Measurements from ENCODE around the gene PADI1. TPM values are rescaled to one million over a fixed set of nuclear protein-coding genes. Genes with fewer than 3 reads are reported as not detected.

Gene PADI1
- total and polyA plus RNA-seq, 2 of the 8 experiments (the other 6 are each of a cell fraction or from before 2014, with no cell fraction given), result 0.20 to 0.30 TPM

DNA sequence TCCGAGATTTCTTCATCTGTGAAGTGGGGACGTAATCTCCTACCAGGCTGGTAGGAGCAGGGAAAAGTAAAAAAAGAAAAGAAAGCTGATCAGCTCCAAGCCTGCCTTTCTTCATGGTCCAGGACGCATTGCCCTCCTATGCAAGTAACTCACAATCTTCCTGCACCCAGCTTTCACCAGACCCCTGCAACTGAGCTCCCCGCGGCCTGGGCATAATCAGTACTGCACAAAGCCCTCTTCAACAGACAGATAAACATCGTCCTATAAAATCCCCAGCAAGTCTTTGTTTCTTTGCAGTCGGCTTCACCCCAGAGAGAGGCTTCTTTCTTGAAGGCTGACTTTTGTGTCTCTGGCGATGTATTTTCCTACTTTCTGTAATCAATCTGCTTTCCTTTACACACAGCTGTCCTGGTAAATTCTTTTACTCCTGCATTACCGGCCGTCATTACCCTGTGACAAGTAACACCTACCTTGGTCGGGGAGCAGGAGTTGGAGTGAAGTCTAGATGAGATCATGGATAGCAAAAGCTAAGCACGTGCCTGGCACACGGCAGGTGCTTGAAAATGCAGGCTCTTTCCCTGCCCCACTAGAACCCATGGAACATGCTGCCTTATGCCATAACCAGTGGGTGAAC is 8.3 kb downstream of the PADI1 start (continued):
- TF ChIP-seq, protein P1, sequence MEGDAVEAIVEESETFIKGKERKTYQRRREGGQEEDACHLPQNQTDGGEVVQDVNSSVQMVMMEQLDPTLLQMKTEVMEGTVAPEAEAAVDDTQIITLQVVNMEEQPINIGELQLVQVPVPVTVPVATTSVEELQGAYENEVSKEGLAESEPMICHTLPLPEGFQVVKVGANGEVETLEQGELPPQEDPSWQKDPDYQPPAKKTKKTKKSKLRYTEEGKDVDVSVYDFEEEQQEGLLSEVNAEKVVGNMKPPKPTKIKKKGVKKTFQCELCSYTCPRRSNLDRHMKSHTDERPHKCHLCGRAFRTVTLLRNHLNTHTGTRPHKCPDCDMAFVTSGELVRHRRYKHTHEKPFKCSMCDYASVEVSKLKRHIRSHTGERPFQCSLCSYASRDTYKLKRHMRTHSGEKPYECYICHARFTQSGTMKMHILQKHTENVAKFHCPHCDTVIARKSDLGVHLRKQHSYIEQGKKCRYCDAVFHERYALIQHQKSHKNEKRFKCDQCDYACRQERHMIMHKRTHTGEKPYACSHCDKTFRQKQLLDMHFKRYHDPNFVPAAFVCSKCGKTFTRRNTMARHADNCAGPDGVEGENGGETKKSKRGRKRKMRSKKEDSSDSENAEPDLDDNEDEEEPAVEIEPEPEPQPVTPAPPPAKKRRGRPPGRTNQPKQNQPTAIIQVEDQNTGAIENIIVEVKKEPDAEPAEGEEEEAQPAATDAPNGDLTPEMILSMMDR (IDR thresholded peaks at IDR 0.05; ENCODE audit: control extremely low read depth in 1 of 3, insufficient read depth in 1 of 3, low read depth in 1 of 3, low read length in 3 of 3), result no peak
- no peak for TF ChIP-seq CHD2 (IDR thresholded peaks at IDR 0.05; ENCODE audit: low read length)
- TF ChIP-seq GTF2F1 (IDR thresholded peaks at IDR 0.05; ENCODE audit: borderline replicate concordance, low read depth, low read length), result no peak
- TF ChIP-seq CBX5 (IDR thresholded peaks at IDR 0.05; ENCODE audit: low read depth, low read length), result no peak
- TF ChIP-seq ZNF274 (IDR thresholded peaks at IDR 0.05; ENCODE audit: borderline replicate concordance, extremely low read depth, low read length), result no peak
